DOHH2 (cell line): Measurements from ENCODE around the gene CARNS1.
A peak's percentile ranks its signal among the peaks of the same experiment; 100 is the strongest.

Source experiments
- H3F3A ChIP-seq: fragments of 200-600 bp; sonication (generic), shearing (Covaris generic); 2 replicates; pipeline ENCODE4 v1.6.0; 2016; ENCODE audit warnings: antibody characterized with exemption, mild to moderate bottlenecking; ENCODE audit not compliant: control insufficient read depth, insufficient read depth
- H3K27ac ChIP-seq: fragments of 200-600 bp; sonication (generic); 2 replicates; pipeline ENCODE4 v1.5.1; 2014; ENCODE audit warnings: low read depth, mild to moderate bottlenecking, low read length, moderate library complexity
- H3K27me3 ChIP-seq: fragments of 200-600 bp; sonication (generic); 2 replicates; pipeline ENCODE4 v1.6.1; 2014; ENCODE audit warnings: mild to moderate bottlenecking, low read length, mixed read lengths; ENCODE audit not compliant: control insufficient read depth
- H3K36me3 ChIP-seq: fragments of 200-600 bp; sonication (generic); 2 replicates; pipeline ENCODE4 v1.6.1; 2014; ENCODE audit warnings: mild to moderate bottlenecking, low read length, moderate library complexity, mixed read lengths; ENCODE audit not compliant: control insufficient read depth
- H3K4me1 ChIP-seq: fragments of 200-600 bp; sonication (generic); 2 replicates; pipeline ENCODE4 v1.6.1; 2014; ENCODE audit warnings: mild to moderate bottlenecking, low read length, mixed read lengths; ENCODE audit not compliant: control insufficient read depth
- H3K4me2 ChIP-seq: fragments of 200-600 bp; sonication (generic); 2 replicates; pipeline ENCODE4 v1.6.0; 2014; ENCODE audit warnings: mild to moderate bottlenecking, low read length, moderate library complexity
- H3K4me3 ChIP-seq: fragments of 200-600 bp; sonication (generic); 2 replicates; pipeline ENCODE4 v1.5.1; 2014; ENCODE audit warnings: mild to moderate bottlenecking, low read length, mixed read lengths
- H3K79me2 ChIP-seq: fragments of 200-600 bp; sonication (generic); 2 replicates; pipeline ENCODE4 v1.6.1; 2014; ENCODE audit warnings: mild to moderate bottlenecking, low read length, mixed read lengths; ENCODE audit not compliant: control insufficient read depth
- H3K9me2 ChIP-seq: fragments of 200-600 bp; sonication (generic); replicated peaks from 2 replicates; pipeline ENCODE4 v1.6.1; 2014; ENCODE audit warnings: mild to moderate bottlenecking, low read length, mixed read lengths; ENCODE audit not compliant: control insufficient read depth
- H3K9me3 ChIP-seq: fragments of 200-600 bp; sonication (generic); 2 replicates; pipeline ENCODE4 v1.6.1; 2014; ENCODE audit warnings: antibody characterized with exemption, low read length, mixed read lengths; ENCODE audit not compliant: control insufficient read depth, insufficient read depth
- H4K20me1 ChIP-seq: fragments of 200-600 bp; sonication (generic); 2 replicates; pipeline ENCODE4 v1.6.0; 2014; ENCODE audit warnings: low read depth, mild to moderate bottlenecking, antibody characterized with exemption, low read length, moderate library complexity; ENCODE audit not compliant: control insufficient read depth, insufficient read depth
- CTCF ChIP-seq: fragments of 200-600 bp; sonication (generic); IDR thresholded peaks from one replicate; pipeline ENCODE4 v1.5.1; 2014; ENCODE audit warnings: antibody characterized with exemption, mild to moderate bottlenecking, low read depth, low read length; ENCODE audit not compliant: poor library complexity, severe bottlenecking
- EZH2phosphoT487 ChIP-seq: fragments of 200-600 bp; sonication (generic); IDR thresholded peaks from 2 replicates; pipeline ENCODE4 v1.6.1; 2017; ENCODE audit warnings: borderline replicate concordance, mild to moderate bottlenecking, antibody characterized with exemption, low read length, moderate library complexity, mixed read lengths

The CARNS1 gene

DNA sequence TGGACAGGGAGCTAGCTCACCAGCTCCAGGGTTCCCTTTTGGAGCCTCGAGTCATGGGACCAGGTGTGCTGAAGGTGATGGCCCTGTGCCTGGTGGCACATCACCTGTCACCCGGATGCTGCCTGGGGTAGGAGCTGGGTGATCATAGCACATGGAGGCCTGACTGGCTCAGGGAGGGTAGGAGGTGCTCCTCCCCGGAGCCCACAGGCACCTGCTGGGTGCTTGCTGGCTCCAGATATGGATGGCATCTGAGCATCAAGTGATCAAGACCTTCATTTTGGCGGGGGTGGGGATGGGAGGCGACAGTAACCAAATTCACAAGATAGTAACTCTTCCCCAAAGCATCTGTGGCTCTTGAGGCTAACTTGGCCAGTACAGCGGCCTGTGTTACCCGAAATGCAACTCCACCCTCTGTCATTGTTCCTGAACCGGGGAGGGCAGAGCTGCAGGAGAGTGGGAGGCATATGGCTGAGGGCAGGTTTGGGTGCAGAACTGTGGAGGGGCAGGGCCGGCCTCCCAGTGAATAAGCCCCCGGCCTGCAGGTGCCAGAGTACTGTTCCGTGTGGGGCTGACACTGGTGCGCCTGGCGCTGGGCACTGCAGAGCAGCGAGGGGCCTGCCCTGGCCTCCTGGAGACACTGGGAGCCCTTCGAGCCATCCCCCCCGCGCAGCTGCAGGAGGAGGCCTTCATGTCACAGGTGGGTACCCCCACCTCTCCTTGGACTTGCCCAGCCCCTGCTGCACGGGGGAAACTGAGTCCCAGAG, 6.9 kb upstream of the CARNS1 start:
- Histone ChIP-seq H3K27me3 (no peaks in the 10 kb centered on the region), H3K9me3 (no peaks in the 10 kb centered on the region), H3K27ac (peak overlapping the region; percentile 96), H3K4me2 (peak overlapping the region; percentile 80), H3F3A (peaks cover 23% of the 10 kb centered on the region), H4K20me1 (no peaks in the 10 kb centered on the region), H3K79me2 (peaks cover 37% of the 10 kb centered on the region), H3K9me2 (no peaks in the 10 kb centered on the region), H3K4me3 (peak overlapping the region; percentile 93), H3K36me3 (peaks cover 59% of the 10 kb centered on the region), H3K4me1 (peaks cover 91% of the 10 kb centered on the region)
- TF ChIP-seq EZH2phosphoT487, result no peak
- TF ChIP-seq CTCF, result no peak

- no peaks in the 10 kb centered on the region for H4K20me1 ChIP-seq
- peaks cover 23% of the 10 kb centered on the region for H3F3A ChIP-seq
- H3K9me2 ChIP-seq, result no peaks in the 10 kb centered on the region
- H3K27me3 ChIP-seq, result no peaks in the 10 kb centered on the region
- H3K9me3 ChIP-seq, result no peaks in the 10 kb centered on the region
- H3K27ac ChIP-seq, result peak overlapping the region; percentile 96
- peak overlapping the region; percentile 93 for H3K4me3 ChIP-seq
- TF ChIP-seq CTCF (no peak), EZH2phosphoT487 (no peak)
- peak overlapping the region; percentile 80 for H3K4me2 ChIP-seq
- H3K36me3 ChIP-seq, result peaks cover 55% of the 10 kb centered on the region
- H3K79me2 ChIP-seq, result peaks cover 32% of the 10 kb centered on the region
- H3K4me1 ChIP-seq, result peaks cover 91% of the 10 kb centered on the region
These were observed 6.2 kb upstream of the CARNS1 start for GRCh38 chr11:67409261-67409666.

- peaks cover 49% of the 10 kb centered on the region for H3K36me3 ChIP-seq
- H3K4me2 ChIP-seq, result peak overlapping the region; percentile 80
- H4K20me1 ChIP-seq, result no peaks in the 10 kb centered on the region
- peaks cover 25% of the 10 kb centered on the region for H3K79me2 ChIP-seq
- H3K27ac ChIP-seq, result peak overlapping the region; percentile 96
- peaks cover 1% of the 10 kb centered on the region for H3K27me3 ChIP-seq
- H3K4me3 ChIP-seq, result peak overlapping the region; percentile 93
- H3K4me1 ChIP-seq, result peaks cover 86% of the 10 kb centered on the region
- H3F3A ChIP-seq, result peaks cover 23% of the 10 kb centered on the region
- no peaks in the 10 kb centered on the region for H3K9me3 ChIP-seq
- TF ChIP-seq CTCF (no peak), EZH2phosphoT487 (no peak)
- H3K9me2 ChIP-seq, result no peaks in the 10 kb centered on the region
These were observed 5.6 kb upstream of the CARNS1 start for GRCh38 chr11:67409781-67410368.
